ENCODE measurements around the gene ITGB8.

ITGB8 gene

GRCh38 chr7:20346577-20346976 is 15.9 kb downstream of the ITGB8 start:
- no peak for DNase-seq (ENCODE audit: low read depth)
- no peak for TF ChIP-seq CTCF (conservative IDR thresholded peaks at IDR 0.05; ENCODE audit: control insufficient read depth, insufficient read depth, low read depth, low read length)
- H3K4me3 ChIP-seq (ENCODE audit: control insufficient read depth, low read depth, low read length), result no peak overlapping the region

- DNase-seq (ENCODE audit: low read depth), result no peak
- no peak overlapping the region for H3K4me3 ChIP-seq (ENCODE audit: control insufficient read depth, low read depth, low read length)
- no peak for TF ChIP-seq CTCF (conservative IDR thresholded peaks at IDR 0.05; ENCODE audit: control insufficient read depth, insufficient read depth, low read depth, low read length)
Observed at GRCh38 chr7:20347680-20348079, 17.0 kb downstream of the ITGB8 start.

- no peak overlapping the region for H3K4me3 ChIP-seq (ENCODE audit: control insufficient read depth, low read depth, low read length)
- no peak for DNase-seq (ENCODE audit: low read depth)
- TF ChIP-seq CTCF (conservative IDR thresholded peaks at IDR 0.05; ENCODE audit: control insufficient read depth, insufficient read depth, low read depth, low read length), result no peak
Observed at GRCh38 chr7:20348125-20348807, 17.6 kb downstream of the ITGB8 start.

- TF ChIP-seq CTCF (conservative IDR thresholded peaks at IDR 0.05; ENCODE audit: control insufficient read depth, insufficient read depth, low read depth, low read length), result no peak
- no peak for DNase-seq (ENCODE audit: low read depth)
- no peak overlapping the region for H3K4me3 ChIP-seq (ENCODE audit: control insufficient read depth, low read depth, low read length)
Observed at GRCh38 chr7:20350518-20350951, 19.8 kb downstream of the ITGB8 start.

GRCh38 chr7:20350996-20351692 is 20.4 kb downstream of the ITGB8 start:
- DNase-seq (ENCODE audit: low read depth), result no peak
- no peak for TF ChIP-seq CTCF (conservative IDR thresholded peaks at IDR 0.05; ENCODE audit: control insufficient read depth, insufficient read depth, low read depth, low read length)

GRCh38 chr7:20351901-20352300 is 21.2 kb downstream of the ITGB8 start:
- DNase-seq (ENCODE audit: low read depth), result peak; percentile 58
- H3K4me3 ChIP-seq (ENCODE audit: control insufficient read depth, low read depth, low read length), result no peak overlapping the region
- TF ChIP-seq CTCF (conservative IDR thresholded peaks at IDR 0.05; ENCODE audit: control insufficient read depth, insufficient read depth, low read depth, low read length), result no peak

More at GRCh38 chr7:20350996-20351692, 20.4 kb downstream of the ITGB8 start:
- H3K4me3 ChIP-seq (ENCODE audit: control insufficient read depth, low read depth, low read length), result no peak overlapping the region

Measured in fibroblast of mammary gland (primary cell).